ENCODE results near the gene DPP6.

- no peak for TF ChIP-seq CTCF (IDR thresholded peaks at IDR 0.05)
- TF ChIP-seq POLR2A (IDR thresholded peaks at IDR 0.05), result no peak
These were observed 784.9 kb downstream of the DPP6 start for GRCh38 chr7:154837087-154837486.
